ENCODE results near the gene SPATA9.

SPATA9 gene

GRCh38 chr5:95624368-95624767 lies 58.4 kb downstream of the SPATA9 start:
- no peak overlapping the region for H3K9ac ChIP-seq
- no peak overlapping the region for H3K4me2 ChIP-seq
- H3K36me3 ChIP-seq (ENCODE audit: insufficient read depth), result no peaks in the 10 kb centered on the region
- no peaks in the 10 kb centered on the region for H3K79me2 ChIP-seq (ENCODE audit: insufficient read depth, low read depth)
- TF ChIP-seq CTCF (conservative IDR thresholded peaks at IDR 0.05; ENCODE audit: low read depth, low read length), result no peak
- no peak overlapping the region for H3K27ac ChIP-seq
- no peak overlapping the region for H2AFZ ChIP-seq (ENCODE audit: low read depth)
- no peaks in the 10 kb centered on the region for H4K20me1 ChIP-seq (ENCODE audit: insufficient read depth)
- H3K27me3 ChIP-seq (ENCODE audit: insufficient read depth, low read depth), result no peaks in the 10 kb centered on the region; the same call in 1 of the 2 replicates
- H3K4me3 ChIP-seq (IDR thresholded peaks at IDR 0.05; ENCODE audit: insufficient read depth, low read depth, low read length), result no peak overlapping the region
- H3K4me1 ChIP-seq (ENCODE audit: low read depth, poor library complexity, severe bottlenecking), result peaks cover 15% of the 10 kb centered on the region

GRCh38 chr5:95623706-95624105 lies 59.1 kb downstream of the SPATA9 start:
- Histone ChIP-seq H3K4me1 (ENCODE audit: low read depth, poor library complexity, severe bottlenecking) (peaks cover 21% of the 10 kb centered on the region), H3K9ac (no peak overlapping the region), H3K36me3 (ENCODE audit: insufficient read depth) (no peaks in the 10 kb centered on the region)

GRCh38 chr5:95621839-95622629 lies 60.8 kb downstream of the SPATA9 start:
- no peak for TF ChIP-seq CTCF (conservative IDR thresholded peaks at IDR 0.05; ENCODE audit: low read depth, low read length)

More at GRCh38 chr5:95623706-95624105, 59.1 kb downstream of the SPATA9 start:
- Histone ChIP-seq H3K79me2 (ENCODE audit: insufficient read depth, low read depth) (no peaks in the 10 kb centered on the region), H2AFZ (ENCODE audit: low read depth) (no peak overlapping the region), H3K27me3 (ENCODE audit: insufficient read depth, low read depth) (no peaks in the 10 kb centered on the region; the same call in 1 of the 2 replicates), H3K27ac (no peak overlapping the region), H3K4me3 (IDR thresholded peaks at IDR 0.05; ENCODE audit: insufficient read depth, low read depth, low read length) (no peak overlapping the region), H3K4me2 (no peak overlapping the region), H4K20me1 (ENCODE audit: insufficient read depth) (no peaks in the 10 kb centered on the region)
- TF ChIP-seq CTCF (conservative IDR thresholded peaks at IDR 0.05; ENCODE audit: low read depth, low read length), result no peak

GRCh38 chr5:95620870-95621838 lies 61.6 kb downstream of the SPATA9 start:
- H2AFZ ChIP-seq (ENCODE audit: low read depth), result peak overlapping the region; percentile 97
- no peaks in the 10 kb centered on the region for H3K36me3 ChIP-seq (ENCODE audit: insufficient read depth)
- peak overlapping the region; percentile 58 for H3K4me2 ChIP-seq
- H3K4me3 ChIP-seq (IDR thresholded peaks at IDR 0.05; ENCODE audit: insufficient read depth, low read depth, low read length), result no peak overlapping the region
- H3K9ac ChIP-seq, result peak overlapping the region; percentile 91
- peak overlapping the region; percentile 74 for H3K27ac ChIP-seq
- H4K20me1 ChIP-seq (ENCODE audit: insufficient read depth), result no peaks in the 10 kb centered on the region
- no peaks in the 10 kb centered on the region for H3K79me2 ChIP-seq (ENCODE audit: insufficient read depth, low read depth)
- TF ChIP-seq CTCF (conservative IDR thresholded peaks at IDR 0.05; ENCODE audit: low read depth, low read length), result no peak
- H3K4me1 ChIP-seq (ENCODE audit: low read depth, poor library complexity, severe bottlenecking), result peaks cover 21% of the 10 kb centered on the region
- no peaks in the 10 kb centered on the region; the same call in 1 of the 2 replicates for H3K27me3 ChIP-seq (ENCODE audit: insufficient read depth, low read depth)

More at GRCh38 chr5:95621839-95622629, 60.8 kb downstream of the SPATA9 start:
- no peaks in the 10 kb centered on the region for H4K20me1 ChIP-seq (ENCODE audit: insufficient read depth)
- no peaks in the 10 kb centered on the region; the same call in 1 of the 2 replicates for H3K27me3 ChIP-seq (ENCODE audit: insufficient read depth, low read depth)
- peaks cover 21% of the 10 kb centered on the region for H3K4me1 ChIP-seq (ENCODE audit: low read depth, poor library complexity, severe bottlenecking)
- H3K9ac ChIP-seq, result peak overlapping the region; percentile 91; the same call in 1 of the 2 replicates
- no peaks in the 10 kb centered on the region for H3K79me2 ChIP-seq (ENCODE audit: insufficient read depth, low read depth)
- peak overlapping the region; percentile 58 for H3K4me2 ChIP-seq
- H2AFZ ChIP-seq (ENCODE audit: low read depth), result peak overlapping the region; percentile 97
- peak overlapping the region; percentile 74; the same call in 1 of the 2 replicates for H3K27ac ChIP-seq
- no peaks in the 10 kb centered on the region for H3K36me3 ChIP-seq (ENCODE audit: insufficient read depth)
- H3K4me3 ChIP-seq (IDR thresholded peaks at IDR 0.05; ENCODE audit: insufficient read depth, low read depth, low read length), result no peak overlapping the region

All from KMS-11 (cell line).